Measurements from ENCODE around the gene ZDHHC3. TPM values are rescaled to one million over a fixed set of nuclear protein-coding genes. Genes with fewer than 3 reads are reported as not detected.

Gene ZDHHC3
- total RNA-seq, 1 experiment from 2014 or later = 94.7 TPM

- ChIA-PET CTCF (no interaction called here), POLR2A (ENCODE audit: low non-redundant PET) (no interaction called here)
- peaks cover 74% of the 10 kb centered on the region for H3K4me1 ChIP-seq (ENCODE audit: insufficient read depth, low read length, poor library complexity, severe bottlenecking)
- no peak overlapping the region for H3K4me3 ChIP-seq (ENCODE audit: low read depth, low read length, poor library complexity, severe bottlenecking)
- no peaks in the 10 kb centered on the region for H3K27me3 ChIP-seq (replicated peaks; ENCODE audit: insufficient read depth, low read depth, low read length, poor library complexity)
- intact Hi-C loops (cut with micrococcal nuclease; ENCODE audit: unreplicated experiment) = no loop called here
- no peaks in the 10 kb centered on the region for H3K9me3 ChIP-seq (ENCODE audit: low read depth, low read length, poor library complexity, severe bottlenecking)
- BruUV-seq (replicated peaks) = no TSS peak
- TF ChIP-seq CTCF (conservative IDR thresholded peaks at IDR 0.05; ENCODE audit: low read depth, low read length) = no peak
- TF ChIP-seq EZH2 (IDR thresholded peaks at IDR 0.05; ENCODE audit: borderline replicate concordance, low read depth, low read length, poor library complexity, severe bottlenecking) = no peak
- DNase-seq (ENCODE audit: low spot score) = no peak
- peaks cover 18% of the 10 kb centered on the region for H3K36me3 ChIP-seq (ENCODE audit: insufficient read depth, low read length, poor library complexity, severe bottlenecking)
- peak overlapping the region; percentile 97 for H3K27ac ChIP-seq (ENCODE audit: low read depth, low read length, poor library complexity, severe bottlenecking)
Measured at GRCh38 chr3:44958386-44958785, 17.6 kb downstream of the ZDHHC3 start.

- Histone ChIP-seq H3K9me3 (ENCODE audit: low read depth, low read length, poor library complexity, severe bottlenecking) (no peaks in the 10 kb centered on the region), H3K36me3 (ENCODE audit: insufficient read depth, low read length, poor library complexity, severe bottlenecking) (peaks cover 18% of the 10 kb centered on the region), H3K27ac (ENCODE audit: low read depth, low read length, poor library complexity, severe bottlenecking) (peak overlapping the region; percentile 97), H3K4me3 (ENCODE audit: low read depth, low read length, poor library complexity, severe bottlenecking) (no peak overlapping the region), H3K4me1 (ENCODE audit: insufficient read depth, low read length, poor library complexity, severe bottlenecking) (peaks cover 72% of the 10 kb centered on the region), H3K27me3 (replicated peaks; ENCODE audit: insufficient read depth, low read depth, low read length, poor library complexity) (no peaks in the 10 kb centered on the region)
- DNase-seq (ENCODE audit: low spot score) = no peak
- no TSS peak for BruUV-seq (replicated peaks)
- ChIA-PET CTCF (no interaction called here), POLR2A (ENCODE audit: low non-redundant PET) (no interaction called here)
- intact Hi-C loops (cut with micrococcal nuclease; ENCODE audit: unreplicated experiment) = no loop called here
- no peak for TF ChIP-seq CTCF (conservative IDR thresholded peaks at IDR 0.05; ENCODE audit: low read depth, low read length)
- no peak for TF ChIP-seq EZH2 (IDR thresholded peaks at IDR 0.05; ENCODE audit: borderline replicate concordance, low read depth, low read length, poor library complexity, severe bottlenecking)
Measured at GRCh38 chr3:44957986-44958385, 18.0 kb downstream of the ZDHHC3 start.

- CTCF ChIA-PET = no interaction called here
- Histone ChIP-seq H3K9me3 (ENCODE audit: low read depth, low read length, poor library complexity, severe bottlenecking) (no peaks in the 10 kb centered on the region), H3K27ac (ENCODE audit: low read depth, low read length, poor library complexity, severe bottlenecking) (peak overlapping the region; percentile 68), H3K4me1 (ENCODE audit: insufficient read depth, low read length, poor library complexity, severe bottlenecking) (peaks cover 70% of the 10 kb centered on the region), H3K4me3 (ENCODE audit: low read depth, low read length, poor library complexity, severe bottlenecking) (no peak overlapping the region), H3K36me3 (ENCODE audit: insufficient read depth, low read length, poor library complexity, severe bottlenecking) (peaks cover 18% of the 10 kb centered on the region), H3K27me3 (replicated peaks; ENCODE audit: insufficient read depth, low read depth, low read length, poor library complexity) (no peaks in the 10 kb centered on the region)
- POLR2A ChIA-PET (ENCODE audit: low non-redundant PET) = no interaction called here
- DNase-seq (ENCODE audit: low spot score) = no peak
- TF ChIP-seq EZH2 (IDR thresholded peaks at IDR 0.05; ENCODE audit: borderline replicate concordance, low read depth, low read length, poor library complexity, severe bottlenecking) = no peak
- TF ChIP-seq CTCF (conservative IDR thresholded peaks at IDR 0.05; ENCODE audit: low read depth, low read length) = no peak
- no TSS peak for BruUV-seq (replicated peaks)
- intact Hi-C loops (cut with micrococcal nuclease; ENCODE audit: unreplicated experiment) = no loop called here
Measured at GRCh38 chr3:44955917-44956316, 20.1 kb downstream of the ZDHHC3 start.

Measured in A673 (cell line).